Loucy (cell line): ENCODE measurements around the gene LLCFC1.

Experiments
- EZH2phosphoT487 ChIP-seq: fragments of 200-600 bp; IDR thresholded peaks from 2 replicates; pipeline ENCODE4 v1.6.1; 2018; ENCODE audit warnings: antibody characterized with exemption, mild to moderate bottlenecking, moderate library complexity, borderline replicate concordance
- TF ChIP-seq, protein P1 (sequence below): fragments of 200-600 bp; sonication (generic); conservative IDR thresholded peaks from 2 replicates; pipeline ENCODE4 v1.5.1; 2014; ENCODE audit warnings: mild to moderate bottlenecking, antibody characterized with exemption, low read length

DNA sequence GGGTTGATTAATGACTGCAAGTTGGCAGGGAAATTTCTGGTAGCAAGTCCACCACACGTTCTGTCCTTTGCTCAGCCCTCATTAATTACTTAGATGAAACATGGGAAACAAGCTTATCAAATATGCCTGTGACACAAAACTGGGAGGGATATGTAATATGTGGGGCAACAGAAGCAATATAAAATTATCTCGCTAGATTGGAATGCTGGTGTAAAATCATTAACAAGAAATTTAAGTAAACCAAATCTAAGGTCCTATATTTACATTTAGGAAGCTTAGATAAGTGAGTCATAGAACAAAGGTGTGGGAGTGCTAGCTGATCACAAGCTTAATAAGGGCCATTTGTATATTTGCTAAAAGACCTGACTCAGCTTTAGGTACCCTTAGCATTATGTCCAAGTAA lies 29.3 kb upstream of the LLCFC1 start:
- TF ChIP-seq, protein P1, sequence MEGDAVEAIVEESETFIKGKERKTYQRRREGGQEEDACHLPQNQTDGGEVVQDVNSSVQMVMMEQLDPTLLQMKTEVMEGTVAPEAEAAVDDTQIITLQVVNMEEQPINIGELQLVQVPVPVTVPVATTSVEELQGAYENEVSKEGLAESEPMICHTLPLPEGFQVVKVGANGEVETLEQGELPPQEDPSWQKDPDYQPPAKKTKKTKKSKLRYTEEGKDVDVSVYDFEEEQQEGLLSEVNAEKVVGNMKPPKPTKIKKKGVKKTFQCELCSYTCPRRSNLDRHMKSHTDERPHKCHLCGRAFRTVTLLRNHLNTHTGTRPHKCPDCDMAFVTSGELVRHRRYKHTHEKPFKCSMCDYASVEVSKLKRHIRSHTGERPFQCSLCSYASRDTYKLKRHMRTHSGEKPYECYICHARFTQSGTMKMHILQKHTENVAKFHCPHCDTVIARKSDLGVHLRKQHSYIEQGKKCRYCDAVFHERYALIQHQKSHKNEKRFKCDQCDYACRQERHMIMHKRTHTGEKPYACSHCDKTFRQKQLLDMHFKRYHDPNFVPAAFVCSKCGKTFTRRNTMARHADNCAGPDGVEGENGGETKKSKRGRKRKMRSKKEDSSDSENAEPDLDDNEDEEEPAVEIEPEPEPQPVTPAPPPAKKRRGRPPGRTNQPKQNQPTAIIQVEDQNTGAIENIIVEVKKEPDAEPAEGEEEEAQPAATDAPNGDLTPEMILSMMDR = no peak
- TF ChIP-seq EZH2phosphoT487 = no peak
